ENCODE measurements around the gene GUF1.

GUF1 gene

DNA sequence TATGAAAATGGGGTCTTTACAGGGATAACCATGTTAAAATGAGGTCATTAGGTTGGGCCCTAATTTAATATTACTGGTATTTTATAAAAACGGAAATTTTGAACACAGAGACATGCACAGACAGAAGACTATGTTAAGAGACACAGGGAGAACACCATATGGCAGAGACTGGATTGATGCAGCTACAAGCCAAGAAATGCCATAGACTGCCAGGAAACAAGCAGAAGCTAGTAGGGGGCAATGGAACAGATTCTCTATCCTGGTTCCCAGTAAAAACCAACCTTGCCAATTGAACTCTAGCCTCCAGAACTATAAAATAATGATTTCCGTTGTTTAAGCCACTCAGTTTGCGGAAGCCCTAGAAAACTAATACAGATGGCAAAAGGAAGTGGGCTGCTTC is 6.6 kb upstream of the GUF1 start:
- TF ChIP-seq GLIS3 (CRISPR knock-in tag; IDR thresholded peaks at IDR 0.05): no peak
- TF ChIP-seq BACH2 (CRISPR knock-in tag; IDR thresholded peaks at IDR 0.05; ENCODE audit: borderline replicate concordance): no peak
- no peak for TF ChIP-seq PPARA (CRISPR knock-in tag; IDR thresholded peaks at IDR 0.05; ENCODE audit: borderline replicate concordance)
- TF ChIP-seq ZC3H10 (CRISPR knock-in tag; IDR thresholded peaks at IDR 0.05): no peak
- TF ChIP-seq CSDC2 (CRISPR knock-in tag; IDR thresholded peaks at IDR 0.05): no peak
- no peak for TF ChIP-seq ZFP30 (CRISPR knock-in tag; IDR thresholded peaks at IDR 0.05)
- TF ChIP-seq TSHZ2 (CRISPR knock-in tag; IDR thresholded peaks at IDR 0.05): no peak
- TF ChIP-seq, protein P1, sequence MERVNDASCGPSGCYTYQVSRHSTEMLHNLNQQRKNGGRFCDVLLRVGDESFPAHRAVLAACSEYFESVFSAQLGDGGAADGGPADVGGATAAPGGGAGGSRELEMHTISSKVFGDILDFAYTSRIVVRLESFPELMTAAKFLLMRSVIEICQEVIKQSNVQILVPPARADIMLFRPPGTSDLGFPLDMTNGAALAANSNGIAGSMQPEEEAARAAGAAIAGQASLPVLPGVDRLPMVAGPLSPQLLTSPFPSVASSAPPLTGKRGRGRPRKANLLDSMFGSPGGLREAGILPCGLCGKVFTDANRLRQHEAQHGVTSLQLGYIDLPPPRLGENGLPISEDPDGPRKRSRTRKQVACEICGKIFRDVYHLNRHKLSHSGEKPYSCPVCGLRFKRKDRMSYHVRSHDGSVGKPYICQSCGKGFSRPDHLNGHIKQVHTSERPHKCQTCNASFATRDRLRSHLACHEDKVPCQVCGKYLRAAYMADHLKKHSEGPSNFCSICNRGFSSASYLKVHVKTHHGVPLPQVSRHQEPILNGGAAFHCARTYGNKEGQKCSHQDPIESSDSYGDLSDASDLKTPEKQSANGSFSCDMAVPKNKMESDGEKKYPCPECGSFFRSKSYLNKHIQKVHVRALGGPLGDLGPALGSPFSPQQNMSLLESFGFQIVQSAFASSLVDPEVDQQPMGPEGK (CRISPR knock-in tag; IDR thresholded peaks at IDR 0.05; ENCODE audit: borderline replicate concordance): no peak
- TF ChIP-seq CREB5 (CRISPR knock-in tag; IDR thresholded peaks at IDR 0.05; ENCODE audit: low read depth): no peak
- no peak for TF ChIP-seq ZNF70 (CRISPR knock-in tag; IDR thresholded peaks at IDR 0.05)
- TF ChIP-seq RARB (CRISPR knock-in tag; IDR thresholded peaks at IDR 0.05): no peak
- TF ChIP-seq, protein P2, sequence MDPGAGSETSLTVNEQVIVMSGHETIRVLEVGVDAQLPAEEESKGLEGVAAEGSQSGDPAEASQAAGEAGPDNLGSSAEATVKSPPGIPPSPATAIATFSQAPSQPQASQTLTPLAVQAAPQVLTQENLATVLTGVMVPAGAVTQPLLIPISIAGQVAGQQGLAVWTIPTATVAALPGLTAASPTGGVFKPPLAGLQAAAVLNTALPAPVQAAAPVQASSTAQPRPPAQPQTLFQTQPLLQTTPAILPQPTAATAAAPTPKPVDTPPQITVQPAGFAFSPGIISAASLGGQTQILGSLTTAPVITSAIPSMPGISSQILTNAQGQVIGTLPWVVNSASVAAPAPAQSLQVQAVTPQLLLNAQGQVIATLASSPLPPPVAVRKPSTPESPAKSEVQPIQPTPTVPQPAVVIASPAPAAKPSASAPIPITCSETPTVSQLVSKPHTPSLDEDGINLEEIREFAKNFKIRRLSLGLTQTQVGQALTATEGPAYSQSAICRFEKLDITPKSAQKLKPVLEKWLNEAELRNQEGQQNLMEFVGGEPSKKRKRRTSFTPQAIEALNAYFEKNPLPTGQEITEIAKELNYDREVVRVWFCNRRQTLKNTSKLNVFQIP (CRISPR knock-in tag; IDR thresholded peaks at IDR 0.05; ENCODE audit: borderline replicate concordance, low read depth): no peak
- TF ChIP-seq ZFP3 (CRISPR knock-in tag; IDR thresholded peaks at IDR 0.05): no peak
- no peak for TF ChIP-seq ISL1 (CRISPR knock-in tag; IDR thresholded peaks at IDR 0.05)
- TF ChIP-seq, protein P3, sequence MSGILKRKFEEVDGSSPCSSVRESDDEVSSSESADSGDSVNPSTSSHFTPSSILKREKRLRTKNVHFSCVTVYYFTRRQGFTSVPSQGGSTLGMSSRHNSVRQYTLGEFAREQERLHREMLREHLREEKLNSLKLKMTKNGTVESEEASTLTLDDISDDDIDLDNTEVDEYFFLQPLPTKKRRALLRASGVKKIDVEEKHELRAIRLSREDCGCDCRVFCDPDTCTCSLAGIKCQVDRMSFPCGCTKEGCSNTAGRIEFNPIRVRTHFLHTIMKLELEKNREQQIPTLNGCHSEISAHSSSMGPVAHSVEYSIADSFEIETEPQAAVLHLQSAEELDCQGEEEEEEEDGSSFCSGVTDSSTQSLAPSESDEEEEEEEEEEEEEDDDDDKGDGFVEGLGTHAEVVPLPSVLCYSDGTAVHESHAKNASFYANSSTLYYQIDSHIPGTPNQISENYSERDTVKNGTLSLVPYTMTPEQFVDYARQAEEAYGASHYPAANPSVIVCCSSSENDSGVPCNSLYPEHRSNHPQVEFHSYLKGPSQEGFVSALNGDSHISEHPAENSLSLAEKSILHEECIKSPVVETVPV (CRISPR knock-in tag; IDR thresholded peaks at IDR 0.05): no peak
- no peak for TF ChIP-seq OSR1 (CRISPR knock-in tag; IDR thresholded peaks at IDR 0.05)
- ATAC-seq: no peak

- no peak for ATAC-seq
- TF ChIP-seq CREB5 (CRISPR knock-in tag; IDR thresholded peaks at IDR 0.05; ENCODE audit: low read depth) (no peak), TOX (CRISPR knock-in tag; IDR thresholded peaks at IDR 0.05; ENCODE audit: borderline replicate concordance) (no peak), RARB (CRISPR knock-in tag; IDR thresholded peaks at IDR 0.05) (no peak), ZNF70 (CRISPR knock-in tag; IDR thresholded peaks at IDR 0.05) (no peak), ZNF8 (CRISPR knock-in tag; IDR thresholded peaks at IDR 0.05) (no peak), ARNTL (CRISPR knock-in tag; IDR thresholded peaks at IDR 0.05; ENCODE audit: borderline replicate concordance, low read depth) (no peak), ZC3H10 (CRISPR knock-in tag; IDR thresholded peaks at IDR 0.05) (no peak), ZFP3 (CRISPR knock-in tag; IDR thresholded peaks at IDR 0.05) (no peak), PPARA (CRISPR knock-in tag; IDR thresholded peaks at IDR 0.05; ENCODE audit: borderline replicate concordance) (no peak), ZFP30 (CRISPR knock-in tag; IDR thresholded peaks at IDR 0.05) (no peak)
- TF ChIP-seq, protein P1 (CRISPR knock-in tag; IDR thresholded peaks at IDR 0.05; ENCODE audit: borderline replicate concordance): no peak
Measured at GRCh38 chr4:44674471-44674870, 3.7 kb upstream of the GUF1 start.
